Gastrocnemius medialis (tissue), 4 donors: ENCODE measurements around the gene TOMM40L. TPM values are rescaled to one million over a fixed set of nuclear protein-coding genes. Genes with fewer than 3 reads are reported as not detected.
A peak's percentile ranks its signal among the peaks of the same experiment; 100 is the strongest.

ENCODE experiments used
- ATAC-seq, 2 donors: fragments of 150-250 bp; one replicate each; pipeline ENCODE4 v1.9.1; 2016
- DNase-seq, 2 donors: peaks; one replicate each; pipeline ENCODE4 v3.0.0-alpha.2; 2019
- H3K27ac ChIP-seq, 4 donors: fragments of 200-600 bp; sonication (generic); 1 replicate in 1 of 4; 2 replicates in 3 of 4; pipeline ENCODE4 v1.5.1; 2016 to 2018; ENCODE audit warnings: mild to moderate bottlenecking in 2 of 4, moderate library complexity in 1 of 4
- H3K27me3 ChIP-seq, 3 donors: fragments of 200-600 bp; sonication (generic) in 2 of 3; 1 replicate in 1 of 3; 2 replicates in 2 of 3; pipeline versions ENCODE4 v1.5.1 to v1.6.0; 2016 to 2019; ENCODE audit warnings: mild to moderate bottlenecking in 1 of 3, moderate library complexity in 1 of 3
- H3K36me3 ChIP-seq, 2 donors: fragments of 200-600 bp; sonication (generic) in 1 of 2; one replicate each; pipeline ENCODE4 v1.5.1; 2017 to 2018
- H3K4me1 ChIP-seq, 2 donors: fragments of 200-600 bp; sonication (generic) in 1 of 2; one replicate each; pipeline ENCODE4 v1.5.1; 2016 to 2017; ENCODE audit warnings: mild to moderate bottlenecking in 2 of 2
- H3K4me3 ChIP-seq, 4 donors: fragments of 200-600 bp; sonication (generic) in 3 of 4; 1 replicate in 1 of 4; 2 replicates in 3 of 4; pipeline ENCODE4 v1.5.1; 2016 to 2019; ENCODE audit warnings: mild to moderate bottlenecking in 2 of 4
- H3K9me3 ChIP-seq, 3 donors: fragments of 200-600 bp; sonication (generic) in 2 of 3; 1 replicate in 1 of 3; 2 replicates in 2 of 3; pipeline ENCODE4 v1.5.1; 2016 to 2019
- CTCF ChIP-seq, 5 experiments: fragments of 450-650 bp in 3 of 5; fragments of 200-600 bp in 2 of 5; sonication (generic) in 2 of 5; IDR thresholded peaks in 4 of 5; conservative IDR thresholded peaks in 1 of 5; 1 replicate in 4 of 5; 2 replicates in 1 of 5; pipeline ENCODE4 v1.5.1; 2016 to 2019; ENCODE audit warnings: antibody characterized with exemption in 5 of 5, mild to moderate bottlenecking in 3 of 5, moderate library complexity in 3 of 5
- POLR2A ChIP-seq, 2 donors: fragments of 450-650 bp; IDR thresholded peaks; one replicate each; pipeline ENCODE4 v1.6.1; 2017; ENCODE audit warnings: antibody characterized with exemption in 2 of 2, mild to moderate bottlenecking in 2 of 2, moderate library complexity in 2 of 2
- in situ Hi-C, 4 donors: fragments of 200-750 bp; cut with MboI; loops; one replicate each; pipeline versions ENCODE4 v1.15.0 to v1.8.0; 2017; ENCODE audit warnings: low sequenced_read_pairs in 4 of 4
- intact Hi-C: fragments of 100-400 bp; cut with DNase I; formaldehyde crosslinking; loops from one replicate; pipeline ENCODE4 v1.15.1; 2023; ENCODE audit warnings: low total_unique reads
- total RNA-seq, 4 donors: library from RNA; depleted of rRNA; stranded (reverse); fragments of >200 nt; gene quantifications; one replicate each; pipeline versions ENCODE4 v1.1.0 to v1.2.3, GENCODE V29; 2016

Gene TOMM40L
- total RNA-seq, 4 donors from 2014 or later = 8.3 to 22.7 (median 16.9) TPM

- ATAC-seq = no peak
- H3K27me3 ChIP-seq = no peaks in the 10 kb centered on the region
- TF ChIP-seq CTCF (IDR thresholded peaks at IDR 0.05 in 4 of 5, conservative IDR thresholded peaks at IDR 0.05 in 1 of 5) (no peak), POLR2A (IDR thresholded peaks at IDR 0.05) (no peak)
- in situ Hi-C loops = loop anchor here in 2 of 4 donors (25.0 kb wide), 1 partner anchor 519 kb away; the partner anchor contains the start of gene DUSP12 (in 2 of the 2)
- peaks cover 0 to 13% of the 10 kb centered on the region in 2 donors for H3K36me3 ChIP-seq
- peak overlapping the region in 1 of 4 donors; percentile 59 for H3K27ac ChIP-seq
- no peak for DNase-seq
- no peak overlapping the region for H3K4me3 ChIP-seq
- H3K9me3 ChIP-seq = no peaks in the 10 kb centered on the region
- intact Hi-C loops = no loop called here
- no peaks in the 10 kb centered on the region for H3K4me1 ChIP-seq
Measured at GRCh38 chr1:161218301-161219077, 7.4 kb upstream of the TOMM40L start.

- Histone ChIP-seq H3K27ac (no peak overlapping the region), H3K4me1 (no peaks in the 10 kb centered on the region), H3K9me3 (no peaks in the 10 kb centered on the region), H3K4me3 (no peak overlapping the region), H3K36me3 (peaks cover 0 to 5% of the 10 kb centered on the region in 2 donors), H3K27me3 (no peaks in the 10 kb centered on the region)
- intact Hi-C loops = no loop called here
- no peak for TF ChIP-seq CTCF (IDR thresholded peaks at IDR 0.05 in 4 of 5, conservative IDR thresholded peaks at IDR 0.05 in 1 of 5)
- TF ChIP-seq POLR2A (IDR thresholded peaks at IDR 0.05) = no peak
- ATAC-seq = no peak
- in situ Hi-C loops = loop anchor here in 2 of 4 donors (25.0 kb wide), 1 partner anchor 518 kb away; the partner anchor contains the start of gene DUSP12 (in 2 of the 2)
- no peak for DNase-seq
Measured at GRCh38 chr1:161219078-161219892, 6.6 kb upstream of the TOMM40L start.

- DNase-seq (no peak), ATAC-seq (no peak)
- H3K4me3 ChIP-seq = no peak overlapping the region
- H3K27me3 ChIP-seq = no peaks in the 10 kb centered on the region
- TF ChIP-seq CTCF (IDR thresholded peaks at IDR 0.05 in 4 of 5, conservative IDR thresholded peaks at IDR 0.05 in 1 of 5) (no peak), POLR2A (IDR thresholded peaks at IDR 0.05) (no peak)
- intact Hi-C loops = no loop called here
- in situ Hi-C loops = loop anchor here (10.0 to 25.0 kb wide), 4 partner anchors 45 to 517 kb away; partner anchors contain the start of genes DUSP12 (in 2 of the 4), B4GALT3 (in 1 of the 4) and SDHC (in 1 of the 4)
- no peaks in the 10 kb centered on the region for H3K9me3 ChIP-seq
- H3K36me3 ChIP-seq = no peaks in the 10 kb centered on the region
- H3K4me1 ChIP-seq = peaks cover 0 to under 1% of the 10 kb centered on the region in 2 donors
- no peak overlapping the region for H3K27ac ChIP-seq
Measured at GRCh38 chr1:161220002-161220401, 5.9 kb upstream of the TOMM40L start.

GRCh38 chr1:161222175-161223019 is 3.5 kb upstream of the TOMM40L start:
- no peaks in the 10 kb centered on the region for H3K9me3 ChIP-seq
- H3K4me3 ChIP-seq = no peak overlapping the region
- intact Hi-C loops = no loop called here
- no peak overlapping the region for H3K27ac ChIP-seq
- TF ChIP-seq POLR2A (IDR thresholded peaks at IDR 0.05) = no peak
- no peak for TF ChIP-seq CTCF (IDR thresholded peaks at IDR 0.05 in 4 of 5, conservative IDR thresholded peaks at IDR 0.05 in 1 of 5)
- peaks cover 14 to 17% of the 10 kb centered on the region in 2 donors for H3K4me1 ChIP-seq
- H3K27me3 ChIP-seq = no peaks in the 10 kb centered on the region
- in situ Hi-C loops = loop anchor here (10.0 to 25.0 kb wide), 4 partner anchors 48 to 515 kb away; partner anchors contain the start of genes DUSP12 (in 2 of the 4), B4GALT3 (in 1 of the 4) and SDHC (in 1 of the 4)
- H3K36me3 ChIP-seq = no peaks in the 10 kb centered on the region
- ATAC-seq (no peak), DNase-seq (no peak)
